SW480 (cell line): ENCODE results near the gene BICDL2.

Source experiments
- DNase-seq: peaks from one replicate; pipeline ENCODE4 v3.0.0-alpha.2; 2016; ENCODE audit warnings: low spot score

BICDL2 gene

DNA sequence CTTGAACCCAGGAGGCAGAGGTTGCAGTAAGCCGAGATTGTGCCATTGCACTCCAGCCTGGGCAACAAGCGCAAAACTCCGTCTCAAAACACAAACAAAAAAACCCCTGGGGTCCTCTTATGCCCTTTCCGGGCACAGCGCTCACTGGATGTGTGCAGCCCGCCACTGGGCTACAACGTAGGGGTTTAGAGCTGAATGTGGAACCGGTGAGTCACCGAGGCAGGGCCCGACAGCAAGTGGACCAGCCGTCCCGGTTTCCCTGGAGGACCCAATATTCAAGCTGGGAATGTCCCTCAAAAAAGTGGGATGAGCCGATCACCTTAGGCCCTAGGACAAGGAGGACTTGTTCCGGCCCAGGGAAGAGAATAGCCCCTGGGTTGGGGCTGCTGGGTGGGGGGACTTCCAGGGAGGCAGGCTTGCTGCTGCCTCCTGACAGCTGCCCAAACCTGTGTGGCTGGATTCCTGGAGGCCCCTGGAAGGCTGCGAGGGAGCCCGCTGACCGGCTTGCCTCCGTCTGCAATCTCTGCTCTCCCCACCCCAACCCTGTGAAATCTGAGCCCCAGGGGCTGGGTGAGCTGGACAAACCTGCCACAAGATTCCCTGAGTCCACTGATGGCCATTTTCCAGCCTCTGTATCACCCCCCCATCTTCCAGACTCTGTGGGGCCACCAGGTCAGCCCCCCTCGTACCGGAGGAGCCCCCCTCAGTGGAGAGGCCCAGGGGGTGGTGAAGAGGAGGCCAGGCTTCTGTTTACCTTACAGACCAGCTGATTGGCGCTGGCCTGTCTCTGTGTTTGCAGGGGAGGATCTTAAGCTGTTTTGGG lies 27.0 kb downstream of the BICDL2 start:
- DNase-seq: no peak

DNA sequence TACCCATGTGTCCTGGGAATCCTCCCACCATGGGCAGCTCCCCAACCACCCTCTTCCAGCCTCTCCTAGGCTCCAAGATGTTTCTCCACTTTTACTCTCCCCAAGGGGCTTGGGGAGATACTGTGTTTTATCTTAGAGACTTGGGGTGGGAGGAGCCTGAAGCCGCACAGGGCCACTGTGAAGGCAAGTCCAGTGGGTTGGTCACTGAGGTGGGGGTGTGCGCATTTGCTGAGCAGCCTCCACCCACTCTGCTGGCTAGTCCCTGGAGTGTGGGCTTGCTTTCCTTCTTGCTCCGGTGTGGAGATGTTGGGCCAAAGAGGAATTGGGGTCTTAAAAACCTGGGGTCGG lies 28.1 kb downstream of the BICDL2 start:
- no peak for DNase-seq

- DNase-seq: no peak
Measured at GRCh38 chr16:3007957-3008689, 28.6 kb downstream of the BICDL2 start.

DNA sequence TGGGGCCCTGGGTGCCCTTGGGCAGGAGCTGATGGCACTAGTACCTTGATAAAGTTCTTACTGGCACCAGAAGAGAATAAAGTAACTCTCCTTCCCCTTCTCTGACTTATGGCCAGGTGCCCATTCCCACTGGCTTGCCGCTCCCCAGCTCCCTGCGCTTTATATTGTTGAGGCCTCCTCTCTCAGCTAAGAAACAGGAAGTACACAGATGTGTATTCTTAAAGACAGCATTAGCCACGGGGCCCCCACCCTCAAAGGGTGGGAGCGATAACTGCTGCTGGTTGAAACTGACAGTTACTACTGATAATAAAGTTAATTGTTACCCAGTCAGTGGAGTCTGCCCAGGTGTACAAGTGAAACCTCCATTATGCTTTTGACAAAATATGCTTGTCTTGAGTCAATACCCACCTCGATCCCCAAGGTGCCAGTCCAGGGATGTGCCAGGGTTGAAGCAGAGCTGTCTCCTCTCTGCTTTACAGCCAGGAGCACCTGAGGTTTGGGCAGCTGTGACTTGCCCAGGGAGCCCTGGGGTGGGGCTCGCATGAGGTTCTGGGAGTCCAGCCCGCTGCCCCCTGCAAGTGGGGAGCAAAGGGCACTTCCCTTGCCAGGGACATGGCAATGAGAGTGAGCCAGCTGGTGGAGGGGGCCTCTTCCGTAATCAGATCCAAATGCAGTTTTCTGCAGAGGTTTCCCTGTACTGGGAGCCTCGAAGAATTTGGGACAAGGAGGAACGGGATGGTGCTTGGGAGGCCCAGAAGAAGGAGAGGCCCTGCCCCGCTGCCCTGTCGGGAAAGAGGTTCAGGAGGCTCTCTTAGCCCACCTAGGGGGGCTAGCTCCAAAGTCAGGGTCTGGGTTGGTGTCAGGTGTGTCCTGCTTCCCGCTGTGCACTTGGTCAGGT lies 29.4 kb downstream of the BICDL2 start:
- DNase-seq: no peak

DNA sequence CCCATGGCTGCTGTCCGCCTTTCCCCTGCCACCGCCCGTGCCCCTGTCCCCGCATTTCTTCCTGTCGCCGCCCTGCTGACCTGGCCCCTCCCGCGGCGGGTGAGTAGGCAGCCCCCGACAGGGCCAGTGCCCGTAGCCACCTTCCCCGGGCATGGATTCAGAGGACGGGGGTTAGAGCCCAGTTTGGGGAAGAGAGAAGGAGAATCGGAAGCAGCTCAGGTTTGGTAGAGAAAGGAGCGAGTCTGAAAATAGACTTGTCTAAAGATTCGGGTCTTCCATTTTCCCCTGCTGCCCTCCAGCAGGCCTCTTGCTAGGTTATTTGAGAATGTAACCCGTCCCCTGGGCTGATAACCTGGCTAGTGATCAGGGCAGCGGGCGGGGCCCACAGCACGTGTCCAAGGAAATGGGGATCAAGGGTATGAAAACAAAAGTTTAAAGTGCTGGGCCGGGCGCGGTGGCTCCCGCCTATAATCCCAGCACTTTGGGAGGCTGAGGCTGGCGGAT lies 31.9 kb downstream of the BICDL2 start:
- peak; percentile 76 for DNase-seq

- DNase-seq: peak; percentile 68
Measured at GRCh38 chr16:3004319-3004718, 32.4 kb downstream of the BICDL2 start.

DNA sequence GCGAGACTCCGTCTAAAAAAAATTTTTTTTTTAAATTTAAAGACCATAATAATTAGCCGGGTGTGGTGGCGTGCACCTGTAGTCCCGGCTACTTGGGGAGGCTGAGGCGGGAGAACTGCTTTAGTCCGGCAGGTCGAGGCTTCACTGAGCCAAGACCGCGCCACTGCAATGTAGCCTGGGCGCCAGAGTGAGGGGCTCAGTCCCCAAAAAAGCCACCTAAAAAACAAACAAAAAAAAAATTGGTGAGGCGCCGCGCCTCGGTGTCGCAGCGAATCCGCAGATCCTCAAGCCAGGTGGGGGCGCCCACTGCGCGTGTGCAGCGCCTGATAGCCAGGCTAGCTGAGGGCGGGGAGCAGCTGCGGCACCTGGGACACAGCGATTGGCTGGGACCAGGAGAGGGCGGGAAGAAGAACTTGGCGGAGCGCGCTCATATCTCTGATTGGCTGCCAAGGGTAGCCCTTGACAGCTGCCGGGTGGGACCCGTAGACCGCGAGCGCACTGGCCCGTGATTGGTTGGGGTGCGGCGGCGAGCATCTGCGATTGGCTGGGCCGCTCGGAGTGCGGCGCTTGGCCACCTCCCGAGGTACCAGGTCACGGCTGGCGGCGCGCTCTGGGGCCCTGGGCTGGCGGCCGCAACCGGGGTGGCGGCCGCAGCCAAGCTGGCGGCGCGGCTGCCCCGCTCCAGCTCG lies 33.0 kb downstream of the BICDL2 start:
- DNase-seq: peak; percentile 98

DNA sequence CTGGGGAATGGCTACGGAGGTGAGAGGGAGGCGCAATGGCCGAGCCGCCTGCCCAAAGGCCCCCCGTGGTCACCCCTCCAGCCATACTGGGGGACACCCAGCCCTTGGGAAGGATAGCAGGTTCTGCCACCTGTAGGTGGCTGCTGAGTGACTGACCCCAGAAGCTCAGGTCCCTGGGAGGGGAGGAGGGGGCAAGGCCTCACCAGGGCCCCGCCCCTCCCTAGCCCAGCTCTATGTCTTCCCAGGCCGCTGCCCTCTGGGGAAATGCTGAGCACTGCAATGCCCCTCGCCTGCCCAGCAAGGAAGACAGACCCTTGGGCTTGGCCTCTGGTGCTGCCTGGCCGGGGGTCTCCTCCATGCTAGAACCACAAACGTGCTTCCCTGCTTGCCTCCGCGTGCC lies 35.4 kb downstream of the BICDL2 start:
- DNase-seq: no peak

GRCh38 chr16:3000540-3000939 lies 36.2 kb downstream of the BICDL2 start:
- DNase-seq: no peak

- DNase-seq: no peak
Measured at GRCh38 chr16:2999929-3000328, 36.8 kb downstream of the BICDL2 start.

GRCh38 chr16:2996298-2996697 lies 40.4 kb downstream of the BICDL2 start:
- no peak for DNase-seq

DNA sequence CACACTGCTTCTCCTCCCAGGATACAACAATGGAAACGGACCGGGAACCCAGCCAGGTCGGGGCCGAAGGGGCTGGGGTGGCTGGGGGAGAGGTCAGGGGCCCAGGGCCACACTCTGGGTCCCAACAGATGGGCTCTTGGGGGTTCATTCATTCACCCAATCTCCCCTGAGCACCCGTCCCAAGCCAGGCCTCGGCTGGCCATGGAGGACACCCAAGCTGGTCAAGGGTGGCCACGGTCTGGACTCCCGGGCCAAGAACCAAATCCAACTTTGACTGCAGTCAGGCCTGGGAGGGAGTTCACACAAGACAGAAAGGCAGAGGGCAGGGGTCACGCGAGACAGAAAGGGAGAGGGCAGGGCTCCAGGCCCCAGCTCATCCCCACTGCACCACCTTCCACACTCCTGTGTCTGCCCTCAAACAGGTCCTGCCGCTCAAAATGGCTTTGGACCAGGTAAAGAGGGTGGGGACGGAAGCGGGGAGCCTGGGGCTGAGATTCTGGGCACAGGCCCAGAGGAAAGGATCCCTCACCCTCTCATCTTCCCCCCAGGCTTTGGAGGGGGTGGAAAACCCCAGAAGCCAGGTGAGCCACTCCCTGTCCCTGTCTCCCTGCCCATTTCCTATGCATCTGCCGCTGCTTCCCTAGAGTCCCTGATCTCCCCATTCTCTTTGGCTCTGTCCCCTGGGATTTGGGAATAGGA lies 44.2 kb downstream of the BICDL2 start:
- no peak for DNase-seq

DNA sequence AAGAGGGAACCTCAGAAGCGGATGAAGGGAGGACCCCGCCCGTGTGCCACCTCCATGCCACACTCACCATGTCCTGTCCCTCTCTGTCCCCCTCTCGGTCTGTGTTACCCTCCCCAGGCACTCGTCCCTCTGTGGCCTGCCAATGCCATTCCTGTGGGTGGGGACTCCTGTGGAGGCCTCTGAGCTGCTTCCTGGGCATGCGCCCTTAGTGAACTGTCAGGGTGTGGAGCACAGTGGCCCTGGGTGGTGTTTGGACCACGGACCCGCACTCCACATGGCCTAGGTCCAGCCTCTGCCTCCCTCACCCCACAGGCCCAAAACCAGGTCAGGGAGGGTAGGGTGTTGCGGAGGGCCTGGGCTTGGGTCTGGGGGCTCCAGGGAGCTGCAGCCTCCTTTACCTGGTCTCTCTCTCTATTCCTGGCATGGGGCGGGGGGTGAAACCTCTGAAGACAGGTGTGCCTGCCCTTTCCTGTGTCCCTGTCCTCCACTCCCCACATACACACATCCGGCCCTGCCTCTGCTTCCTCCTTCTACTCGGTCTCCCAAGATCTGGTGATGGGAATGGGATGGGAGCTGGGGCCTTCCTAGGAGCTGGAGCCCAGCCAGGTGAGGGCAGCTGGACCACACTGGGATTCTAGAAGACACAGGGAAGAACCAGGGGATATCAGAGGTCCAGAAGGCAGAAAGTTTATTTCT lies 45.0 kb downstream of the BICDL2 start:
- DNase-seq: peak; percentile 78

- DNase-seq: peak; percentile 74
Measured at GRCh38 chr16:2990891-2991290, 45.9 kb downstream of the BICDL2 start.

GRCh38 chr16:2988590-2989099 lies 48.1 kb downstream of the BICDL2 start:
- DNase-seq: no peak

DNA sequence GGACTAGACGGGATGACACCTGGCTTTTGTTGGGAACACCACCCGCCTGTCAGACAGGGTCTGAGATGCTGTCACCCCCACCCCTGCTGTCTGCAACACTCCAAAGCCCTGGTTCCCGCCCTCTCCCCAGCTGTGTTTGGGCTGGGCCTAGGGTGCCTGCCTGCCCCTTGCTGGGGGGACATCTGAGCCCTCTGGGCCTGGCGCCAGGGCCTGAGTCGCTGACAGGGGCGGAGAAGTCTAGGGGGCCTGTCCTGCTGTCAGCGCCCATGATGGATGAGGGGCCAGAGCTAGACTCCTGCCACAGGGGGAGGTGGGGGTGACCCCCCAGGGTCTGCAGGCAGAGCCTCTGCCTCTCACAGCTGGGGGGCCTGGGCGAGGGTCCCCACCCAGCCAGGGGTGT lies 48.9 kb downstream of the BICDL2 start:
- DNase-seq: no peak

DNA sequence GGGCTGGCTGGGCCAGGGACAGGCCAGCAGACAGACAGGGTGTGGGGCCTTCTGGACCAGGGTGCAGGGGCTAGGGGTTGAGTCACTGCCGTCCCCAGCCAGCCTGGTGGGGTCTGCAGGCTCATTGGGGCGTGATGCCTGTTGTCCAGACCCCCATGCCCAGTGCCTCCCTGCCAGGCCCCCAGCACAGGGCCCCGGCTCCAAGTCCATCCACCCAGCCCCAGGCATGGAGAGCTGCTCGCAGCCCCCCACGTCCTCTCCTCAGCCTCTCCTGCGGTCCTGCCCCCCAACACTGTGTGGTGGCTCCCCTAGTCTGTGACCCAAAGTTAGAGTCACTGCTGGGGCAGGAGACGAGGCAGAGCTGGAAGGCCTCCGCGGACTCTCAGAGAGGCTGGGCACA lies 49.5 kb downstream of the BICDL2 start:
- no peak for DNase-seq

- DNase-seq: no peak
Measured at GRCh38 chr16:2986623-2987188, 50.0 kb downstream of the BICDL2 start.

DNA sequence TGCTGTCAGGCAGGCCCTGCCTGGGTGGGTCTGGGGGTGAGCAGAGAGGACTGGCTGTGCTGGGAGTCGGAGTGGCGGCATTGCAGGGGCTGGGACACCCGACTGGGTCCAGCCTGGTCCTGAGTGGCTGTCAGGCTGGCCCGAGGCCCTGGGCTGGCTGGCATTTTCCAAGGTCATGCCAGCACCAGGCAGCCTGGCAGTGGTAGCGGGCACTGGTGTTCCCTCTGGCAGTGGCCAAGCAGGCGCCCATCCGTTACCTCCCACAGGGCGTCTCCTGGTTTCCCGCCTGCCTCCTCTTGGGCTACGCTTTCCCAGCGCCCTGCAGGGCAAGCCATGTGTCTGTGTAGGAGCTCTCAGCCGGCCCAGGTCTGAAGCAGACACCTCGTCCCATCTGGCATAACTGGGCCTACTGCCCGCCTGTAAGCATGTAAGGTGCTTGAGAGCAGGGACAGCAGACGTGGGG lies 50.8 kb downstream of the BICDL2 start:
- DNase-seq: no peak

DNA sequence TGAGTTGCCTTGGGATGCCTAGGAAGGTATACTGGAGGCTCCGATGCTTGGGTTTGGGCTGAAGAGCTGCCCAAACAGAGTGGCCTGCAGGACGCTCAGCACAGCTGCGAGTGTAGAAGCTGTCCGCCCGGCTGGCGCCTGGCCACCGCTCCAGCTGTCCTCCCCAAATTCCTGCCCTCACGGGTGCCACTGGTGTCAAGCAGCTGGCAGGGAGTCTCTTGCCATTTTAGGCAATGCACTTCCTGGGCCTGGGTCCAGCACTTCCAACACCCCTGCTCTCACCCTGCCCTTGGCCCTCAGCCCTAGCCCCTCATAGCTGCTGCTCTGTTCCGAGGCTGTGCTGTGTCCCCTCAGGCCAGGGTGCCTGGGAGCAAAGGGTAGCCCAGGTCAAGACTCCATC lies 51.3 kb downstream of the BICDL2 start:
- DNase-seq: no peak
